ENCODE measurements around the gene UBE3B.

The UBE3B gene

GRCh38 chr12:109487181-109488050, 10.0 kb downstream of the UBE3B start:
- no peak for TF ChIP-seq CTCF (IDR thresholded peaks at IDR 0.05; ENCODE audit: low read depth, low read length, poor library complexity, severe bottlenecking)
- TF ChIP-seq EZH2phosphoT487 (IDR thresholded peaks at IDR 0.05; ENCODE audit: borderline replicate concordance, low read length): no peak
- Histone ChIP-seq H4K20me1 (ENCODE audit: control insufficient read depth, insufficient read depth, low read depth, low read length) (no peaks in the 10 kb centered on the region), H3K79me2 (ENCODE audit: control insufficient read depth, low read length) (no peaks in the 10 kb centered on the region), H3K9me3 (ENCODE audit: control insufficient read depth, insufficient read depth, low read length) (no peaks in the 10 kb centered on the region), H3K36me3 (ENCODE audit: control insufficient read depth, low read length) (peaks cover 71% of the 10 kb centered on the region), H3F3A (ENCODE audit: control insufficient read depth, insufficient read depth) (no peaks in the 10 kb centered on the region), H3K4me2 (ENCODE audit: low read length) (no peak overlapping the region), H3K4me3 (ENCODE audit: low read length) (no peak overlapping the region), H3K27me3 (ENCODE audit: control insufficient read depth, low read length) (no peaks in the 10 kb centered on the region), H3K27ac (ENCODE audit: low read depth, low read length) (no peak overlapping the region), H3K4me1 (ENCODE audit: control insufficient read depth, low read length) (no peaks in the 10 kb centered on the region), H3K9me2 (replicated peaks; ENCODE audit: control insufficient read depth, low read length) (no peaks in the 10 kb centered on the region)

- no peaks in the 10 kb centered on the region for H3F3A ChIP-seq (ENCODE audit: control insufficient read depth, insufficient read depth)
- no peak overlapping the region for H3K4me3 ChIP-seq (ENCODE audit: low read length)
- no peaks in the 10 kb centered on the region for H3K79me2 ChIP-seq (ENCODE audit: control insufficient read depth, low read length)
- no peaks in the 10 kb centered on the region for H3K9me3 ChIP-seq (ENCODE audit: control insufficient read depth, insufficient read depth, low read length)
- TF ChIP-seq CTCF (IDR thresholded peaks at IDR 0.05; ENCODE audit: low read depth, low read length, poor library complexity, severe bottlenecking) (no peak), EZH2phosphoT487 (IDR thresholded peaks at IDR 0.05; ENCODE audit: borderline replicate concordance, low read length) (no peak)
- H3K27ac ChIP-seq (ENCODE audit: low read depth, low read length): no peak overlapping the region
- no peak overlapping the region for H3K4me2 ChIP-seq (ENCODE audit: low read length)
- peaks cover 71% of the 10 kb centered on the region for H3K36me3 ChIP-seq (ENCODE audit: control insufficient read depth, low read length)
- no peaks in the 10 kb centered on the region for H3K4me1 ChIP-seq (ENCODE audit: control insufficient read depth, low read length)
- H3K27me3 ChIP-seq (ENCODE audit: control insufficient read depth, low read length): no peaks in the 10 kb centered on the region
- H3K9me2 ChIP-seq (replicated peaks; ENCODE audit: control insufficient read depth, low read length): no peaks in the 10 kb centered on the region
- H4K20me1 ChIP-seq (ENCODE audit: control insufficient read depth, insufficient read depth, low read depth, low read length): no peaks in the 10 kb centered on the region
These were observed 10.7 kb downstream of the UBE3B start for GRCh38 chr12:109488051-109488665.

- Histone ChIP-seq H3F3A (ENCODE audit: control insufficient read depth, insufficient read depth) (no peaks in the 10 kb centered on the region), H3K36me3 (ENCODE audit: control insufficient read depth, low read length) (peaks cover 70% of the 10 kb centered on the region)
These were observed 11.9 kb downstream of the UBE3B start for GRCh38 chr12:109489016-109489954.

More at GRCh38 chr12:109489016-109489954, 11.9 kb downstream of the UBE3B start:
- Histone ChIP-seq H3K27ac (ENCODE audit: low read depth, low read length) (no peak overlapping the region), H3K4me2 (ENCODE audit: low read length) (no peak overlapping the region), H3K9me2 (replicated peaks; ENCODE audit: control insufficient read depth, low read length) (no peaks in the 10 kb centered on the region), H3K4me3 (ENCODE audit: low read length) (no peak overlapping the region), H3K79me2 (ENCODE audit: control insufficient read depth, low read length) (no peaks in the 10 kb centered on the region), H3K27me3 (ENCODE audit: control insufficient read depth, low read length) (no peaks in the 10 kb centered on the region), H4K20me1 (ENCODE audit: control insufficient read depth, insufficient read depth, low read depth, low read length) (no peaks in the 10 kb centered on the region), H3K4me1 (ENCODE audit: control insufficient read depth, low read length) (no peaks in the 10 kb centered on the region), H3K9me3 (ENCODE audit: control insufficient read depth, insufficient read depth, low read length) (no peaks in the 10 kb centered on the region)
- TF ChIP-seq CTCF (IDR thresholded peaks at IDR 0.05; ENCODE audit: low read depth, low read length, poor library complexity, severe bottlenecking) (no peak), EZH2phosphoT487 (IDR thresholded peaks at IDR 0.05; ENCODE audit: borderline replicate concordance, low read length) (no peak)

All from DOHH2 (cell line).